GM21529 (cell line): ENCODE data around the gene HSD17B1.

Experiments
- ATAC-seq: cut with Tn5 transposase; IDR thresholded peaks from one replicate; pipeline ENCODE4 v1.9.1; 2021; ENCODE audit not compliant: unreplicated experiment

HSD17B1 gene

GRCh38 chr17:42598905-42599304 lies 46.2 kb downstream of the HSD17B1 start:
- no peak for ATAC-seq

GRCh38 chr17:42603318-42603717 lies 50.6 kb downstream of the HSD17B1 start:
- no peak for ATAC-seq
